Keratinocyte (primary cell): ENCODE measurements around the gene PCDHA7. TPM values are rescaled to one million over a fixed set of nuclear protein-coding genes. Genes with fewer than 3 reads are reported as not detected.

ENCODE experiments used
- DNase-seq: peaks from one replicate; pipeline ENCODE4 v3.0.0-alpha.2; 2011; ENCODE audit warnings: low read depth, missing footprints, low spot score
- FAIRE-seq: peaks from 2 replicates; lab custom pipeline; 2011; peaks lifted over from hg19 to GRCh38; lab: Jason Lieb, UNC
- H2AFZ ChIP-seq: 2 replicates; pipeline ENCODE4 v1.6.0; 2012; ENCODE audit warnings: low read length, control low read depth, inconsistent platforms; ENCODE audit not compliant: control insufficient read depth
- H3K27ac ChIP-seq: 2 replicates; pipeline ENCODE4 v1.5.1; 2011; ENCODE audit warnings: low read length; ENCODE audit not compliant: control insufficient read depth, insufficient read depth
- H3K27me3 ChIP-seq: 3 replicates; pipeline ENCODE4 v1.6.0; 2011; ENCODE audit warnings: low read length; ENCODE audit not compliant: control insufficient read depth, insufficient read depth; ENCODE audit errors: extremely low read depth
- H3K36me3 ChIP-seq, 2 experiments: 2 replicates in 1 of 2; 3 replicates in 1 of 2; pipeline ENCODE4 v1.5.1; 2011; ENCODE audit warnings: low read length in 2 of 2, mild to moderate bottlenecking in 1 of 2; ENCODE audit not compliant: control insufficient read depth in 2 of 2, insufficient read depth in 2 of 2; ENCODE audit errors: extremely low read depth in 1 of 2
- H3K4me1 ChIP-seq: 3 replicates; pipeline ENCODE4 v1.5.1; 2011; ENCODE audit warnings: low read length; ENCODE audit not compliant: control insufficient read depth, insufficient read depth; ENCODE audit errors: extremely low read depth
- H3K4me2 ChIP-seq: 3 replicates; pipeline ENCODE4 v1.6.0; 2011; ENCODE audit warnings: low read depth, low read length; ENCODE audit not compliant: control insufficient read depth, insufficient read depth; ENCODE audit errors: extremely low read depth
- H3K4me3 ChIP-seq, 3 experiments: fragments of 200-600 bp in 1 of 3; sonication (generic) in 1 of 3; 2 replicates in 2 of 3; 3 replicates in 1 of 3; pipeline ENCODE4 v1.5.1; 2011 to 2016; ENCODE audit warnings: low read length in 3 of 3, mild to moderate bottlenecking in 3 of 3, control low read depth in 2 of 3, inconsistent platforms in 1 of 3, low read depth in 1 of 3, mixed read lengths in 1 of 3, mixed run types in 1 of 3, moderate library complexity in 1 of 3; ENCODE audit not compliant: control insufficient read depth in 2 of 3, insufficient read depth in 2 of 3; ENCODE audit errors: extremely low read depth in 1 of 3
- H3K79me2 ChIP-seq: 2 replicates; pipeline ENCODE4 v1.6.0; 2012; ENCODE audit warnings: low read length; ENCODE audit not compliant: control insufficient read depth, insufficient read depth
- H3K9ac ChIP-seq: 3 replicates; pipeline ENCODE4 v1.6.0; 2011; ENCODE audit warnings: low read length; ENCODE audit not compliant: control insufficient read depth, insufficient read depth; ENCODE audit errors: extremely low read depth
- H3K9me1 ChIP-seq: 3 replicates; pipeline ENCODE4 v1.6.0; 2011; ENCODE audit warnings: low read length; ENCODE audit not compliant: control insufficient read depth, insufficient read depth; ENCODE audit errors: extremely low read depth
- H3K9me3 ChIP-seq: 2 replicates; pipeline ENCODE4 v1.5.1; 2012; ENCODE audit warnings: low read depth, low read length; ENCODE audit not compliant: control insufficient read depth
- H4K20me1 ChIP-seq: 3 replicates; pipeline ENCODE4 v1.6.0; 2011; ENCODE audit warnings: low read length; ENCODE audit not compliant: control insufficient read depth, insufficient read depth; ENCODE audit errors: extremely low read depth
- CTCF ChIP-seq, 3 experiments: IDR thresholded peaks in 1 of 3; conservative IDR thresholded peaks in 1 of 3; optimal IDR thresholded peaks in 1 of 3; 2 replicates in 2 of 3; 3 replicates in 1 of 3; pipeline versions ENCODE3 to v1.5.1; 2011; ENCODE audit warnings: low read length in 3 of 3, mild to moderate bottlenecking in 3 of 3, moderate library complexity in 2 of 3, control low read depth in 1 of 3, inconsistent platforms in 1 of 3; ENCODE audit not compliant: insufficient read depth in 2 of 3; ENCODE audit errors: extremely low read depth in 1 of 3
- EZH2 ChIP-seq: IDR thresholded peaks from one replicate; pipeline ENCODE4 v1.6.1; 2012; ENCODE audit warnings: inconsistent platforms, mild to moderate bottlenecking, low read length, moderate library complexity
- dilution Hi-C: fragments of 300-500 bp; cut with MboI; formaldehyde crosslinking; loops from one replicate; pipeline ENCODE4 v1.7.0; 2020; ENCODE audit warnings: low sequenced_read_pairs; ENCODE audit not compliant: extremely low pct_ligation_motif_present
- polyA plus RNA-seq, 5 experiments: library from polyadenylated mRNA; depleted of rRNA in 3 of 5; stranded (reverse) in 3 of 5; stranded (forward) in 1 of 5; unstranded in 1 of 5; fragments of >200 nt; gene quantifications; 1 replicate in 1 of 5; 2 replicates in 3 of 5; 3 replicates in 1 of 5; pipeline versions ENCODE4 v1.2.1 to v1.2.3, GENCODE V29; 2011 to 2012; ENCODE audit warnings: missing spikeins in 2 of 5, low read depth in 1 of 5, low replicate concordance in 1 of 5

The PCDHA7 gene
- polyA plus RNA-seq, 1 donor (not counting 4 experiments of a cell fraction or from before 2014, with no cell fraction given): 0.04 TPM

GRCh38 chr5:140877262-140877581, 43.2 kb downstream of the PCDHA7 start:
- Histone ChIP-seq H3K79me2 (no peaks in the 10 kb centered on the region), H3K27ac (no peak overlapping the region), H3K4me3 (no peak overlapping the region), H3K9me3 (peaks cover 11% of the 10 kb centered on the region), H3K9me1 (no peaks in the 10 kb centered on the region), H3K9ac (no peak overlapping the region), H3K27me3 (no peaks in the 10 kb centered on the region), H4K20me1 (no peaks in the 10 kb centered on the region), H3K4me1 (no peaks in the 10 kb centered on the region), H2AFZ (no peak overlapping the region), H3K36me3 (no peaks in the 10 kb centered on the region), H3K4me2 (no peak overlapping the region)
- FAIRE-seq (no peak), DNase-seq (no peak)
- TF ChIP-seq CTCF (optimal IDR thresholded peaks at IDR 0.05 in 1 of 3, IDR thresholded peaks at IDR 0.05 in 1 of 3, conservative IDR thresholded peaks at IDR 0.05 in 1 of 3; ENCODE audit: extremely low read depth in 1 of 3, insufficient read depth in 2 of 3, low read length in 3 of 3): no peak
- no peak for TF ChIP-seq EZH2
- dilution Hi-C loops: no loop called here

GRCh38 chr5:140881889-140882590, 48.0 kb downstream of the PCDHA7 start, which contains the start of gene PCDHA13:
PCDHA13 (plus strand) TSS chr5:140882124; CDS start chr5:140882269, 145 bp downstream.
- FAIRE-seq: no peak

More at GRCh38 chr5:140881889-140882590, 48.0 kb downstream of the PCDHA7 start, which contains the start of gene PCDHA13:
- no peaks in the 10 kb centered on the region for H4K20me1 ChIP-seq
- H3K4me3 ChIP-seq: no peak within 1 kb of the TSS
- H3K9me3 ChIP-seq: peaks cover 17% of the 10 kb centered on the region
- no peaks in the 10 kb centered on the region for H3K4me1 ChIP-seq
- H3K4me2 ChIP-seq: no peak within 1 kb of the TSS
- H3K79me2 ChIP-seq: no peaks in the 10 kb centered on the region
- no peak within 1 kb of the TSS for H3K27ac ChIP-seq
- dilution Hi-C loops: no loop called here
- no peak within 1 kb of the TSS for H2AFZ ChIP-seq
- no peaks in the 10 kb centered on the region for H3K9me1 ChIP-seq
- H3K27me3 ChIP-seq: no peaks in the 10 kb centered on the region
- no peak within 1 kb of the TSS for H3K9ac ChIP-seq
- no peaks in the 10 kb centered on the region for H3K36me3 ChIP-seq
- DNase-seq: no peak
- peak; percentile 22 to 37 (median 26) for TF ChIP-seq CTCF (optimal IDR thresholded peaks at IDR 0.05 in 1 of 3, IDR thresholded peaks at IDR 0.05 in 1 of 3, conservative IDR thresholded peaks at IDR 0.05 in 1 of 3; ENCODE audit: extremely low read depth in 1 of 3, insufficient read depth in 2 of 3, low read length in 3 of 3)
- no peak for TF ChIP-seq EZH2
